Mesodermal cell (in vitro differentiated cells): Measurements from ENCODE around the gene TSFM.
A peak's percentile ranks its signal among the peaks of the same experiment; 100 is the strongest.

Experiments
- H3K27ac ChIP-seq: 2 replicates; pipeline ENCODE4 v1.7.0; 2013; ENCODE audit warnings: mild to moderate bottlenecking, low read depth, low read length, moderate library complexity; ENCODE audit not compliant: severe bottlenecking
- H3K36me3 ChIP-seq: 2 replicates; pipeline ENCODE4 v1.7.1; 2013; ENCODE audit warnings: mild to moderate bottlenecking, low read length, moderate library complexity; ENCODE audit not compliant: control insufficient read depth, insufficient read depth
- H3K4me1 ChIP-seq: one replicate; pipeline ENCODE4 v1.7.1; 2013; ENCODE audit warnings: mild to moderate bottlenecking, low read length; ENCODE audit not compliant: insufficient read depth, control insufficient read depth, poor library complexity, severe bottlenecking
- H3K4me3 ChIP-seq: 2 replicates; pipeline ENCODE4 v1.7.0; 2013; ENCODE audit warnings: low read length, control low read depth, mild to moderate bottlenecking; ENCODE audit not compliant: insufficient read depth, poor library complexity, severe bottlenecking; ENCODE audit errors: extremely low read depth
- H3K9me3 ChIP-seq: 2 replicates; pipeline ENCODE4 v1.7.1; 2013; ENCODE audit warnings: mild to moderate bottlenecking, low read length, moderate library complexity; ENCODE audit not compliant: control insufficient read depth
- WGBS, 2 experiments: methylation state at CpG; one replicate each; pipeline ENCODE4 v1.1.5; 2013; ENCODE audit warnings: missing lambda C conversion rate in 2 of 2; ENCODE audit not compliant: insufficient coverage in 2 of 2; 5-methylcytosine and 5-hydroxymethylcytosine counted together

The TSFM gene

DNA sequence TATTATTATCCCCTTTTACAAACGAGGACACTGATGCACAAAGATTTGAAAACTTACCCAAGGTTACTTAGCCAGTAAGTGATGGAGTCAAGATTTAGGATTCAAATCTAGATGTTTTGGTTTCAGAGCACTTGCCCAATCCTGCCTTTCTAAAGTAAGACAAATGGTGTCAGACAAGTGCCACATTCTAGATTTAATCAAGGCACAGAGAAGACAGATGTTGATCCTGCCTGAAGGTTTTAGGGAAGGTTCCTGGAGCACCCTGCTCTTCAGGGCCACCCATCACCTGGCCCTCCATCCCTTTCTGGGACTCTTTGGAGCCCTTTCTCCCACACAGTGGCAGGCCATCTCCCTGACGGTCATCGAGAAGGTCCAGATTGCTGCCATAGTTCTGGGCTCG is 24.8 kb upstream of the TSFM start:
- H3K4me3 ChIP-seq, result no peak overlapping the region
- no peaks in the 10 kb centered on the region for H3K36me3 ChIP-seq
- no peak overlapping the region for H3K27ac ChIP-seq
- WGBS, 2 experiments, result 83 to 89% methylated on average over 3 of the region's 4 CpGs
- H3K9me3 ChIP-seq, result no peaks in the 10 kb centered on the region
- peaks cover 8% of the 10 kb centered on the region for H3K4me1 ChIP-seq

DNA sequence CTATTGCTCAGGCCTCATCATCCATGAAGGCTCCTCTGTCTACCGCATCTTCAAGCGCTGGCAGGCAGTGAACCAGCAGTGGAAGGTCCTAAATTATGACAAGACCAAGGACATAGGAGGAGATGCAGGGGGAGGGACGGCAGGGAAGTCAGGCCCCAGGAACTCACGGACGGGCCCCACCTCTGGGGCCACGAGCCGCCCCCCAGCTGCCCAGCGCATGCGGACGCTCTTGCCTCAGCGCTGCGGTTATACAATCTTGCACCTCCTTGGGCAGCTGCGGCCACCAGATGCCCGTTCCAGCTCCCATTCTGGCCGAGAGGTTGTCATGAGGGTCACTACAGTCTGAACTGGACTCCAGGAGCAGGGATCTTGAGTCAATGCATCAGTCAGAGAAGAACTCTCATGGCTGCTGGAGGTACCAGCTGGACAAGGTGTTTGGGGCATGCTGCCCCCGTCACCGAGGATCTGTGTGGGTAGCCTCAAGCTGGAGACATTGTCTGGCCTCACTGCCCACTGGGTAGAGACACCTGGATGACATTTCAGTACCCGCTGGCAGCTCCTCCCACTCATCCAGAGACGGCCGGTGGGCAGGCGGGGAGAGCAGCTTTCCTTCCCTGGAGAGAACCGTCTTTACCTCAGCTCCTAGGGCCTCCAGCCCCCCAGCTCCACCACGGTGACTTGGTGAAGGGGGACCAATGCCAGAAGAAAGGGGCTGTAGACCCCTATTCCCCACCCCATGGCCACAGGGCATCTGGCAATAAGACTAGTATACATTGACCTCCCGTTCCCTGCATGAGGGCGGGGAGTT is 23.8 kb upstream of the TSFM start:
- Histone ChIP-seq H3K4me1 (peaks cover 8% of the 10 kb centered on the region), H3K4me3 (no peak overlapping the region), H3K9me3 (no peaks in the 10 kb centered on the region), H3K36me3 (no peaks in the 10 kb centered on the region), H3K27ac (no peak overlapping the region)
- 86 to 91% methylated on average over 17 to 19 of the region's 25 CpGs for WGBS, 2 experiments

DNA sequence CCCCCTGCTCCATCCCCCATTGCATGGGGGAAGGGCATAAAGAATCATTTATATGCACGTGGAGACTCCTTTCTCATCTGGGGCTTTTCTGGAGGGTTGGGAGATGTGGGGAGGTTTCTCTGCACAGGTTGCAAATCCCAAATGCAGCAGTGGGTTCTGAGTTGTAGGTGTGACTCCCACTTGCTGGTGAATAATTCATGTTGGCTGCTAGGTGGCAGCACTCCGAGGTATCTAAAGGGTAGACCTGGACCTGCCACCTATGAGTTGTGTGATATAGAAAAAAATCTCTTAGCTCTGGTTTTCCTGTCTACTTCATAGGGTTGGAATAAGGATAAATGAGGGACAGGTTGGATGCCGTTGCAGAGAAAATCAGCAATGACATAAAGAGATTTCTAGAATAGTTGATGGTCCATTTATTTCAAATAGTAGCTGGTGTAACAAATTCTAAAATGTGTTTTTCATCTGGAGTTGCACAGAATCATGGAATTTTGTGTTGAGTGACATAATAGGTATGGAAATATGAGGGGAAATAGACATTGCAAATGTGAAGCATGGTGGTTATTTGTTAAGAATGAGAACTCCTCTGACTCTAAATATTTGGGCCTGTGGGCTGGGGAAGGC is 23.1 kb upstream of the TSFM start:
- H3K4me1 ChIP-seq, result peaks cover 3% of the 10 kb centered on the region
- no peaks in the 10 kb centered on the region for H3K9me3 ChIP-seq
- H3K27ac ChIP-seq, result no peak overlapping the region
- 31 to 36% methylated on average over 2 to 3 of the region's 3 CpGs for WGBS, 2 experiments
- no peak overlapping the region for H3K4me3 ChIP-seq
- H3K36me3 ChIP-seq, result no peaks in the 10 kb centered on the region

DNA sequence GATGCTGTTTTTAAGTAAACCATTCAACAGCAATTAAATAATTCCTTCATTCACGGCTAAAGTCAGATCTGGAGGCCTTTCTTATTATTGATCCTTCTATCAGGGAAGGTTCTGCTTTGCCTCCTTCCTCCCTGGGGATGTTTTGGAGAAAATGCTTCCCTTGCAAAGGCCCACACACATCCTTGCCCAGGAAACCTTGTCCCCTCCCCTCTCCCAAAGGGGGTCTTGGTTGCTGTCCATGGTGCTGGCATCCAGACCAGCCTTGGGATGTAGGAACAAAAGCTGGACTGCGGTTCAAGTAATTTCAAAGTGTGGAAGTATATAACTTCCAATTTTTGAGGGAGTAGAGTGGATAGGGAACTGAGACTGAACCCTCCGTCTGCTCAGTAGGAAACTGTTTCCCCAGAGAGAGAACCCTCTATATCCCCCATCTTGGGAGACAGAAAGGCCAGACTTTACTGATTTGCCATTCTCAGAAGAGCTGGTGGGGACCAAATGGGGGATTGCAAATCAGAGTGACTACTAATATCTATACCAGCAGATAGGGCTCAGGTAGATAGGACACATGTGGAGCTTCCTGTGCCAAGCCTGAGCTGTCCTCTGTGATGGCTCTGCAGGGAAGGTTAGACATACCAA is 22.1 kb upstream of the TSFM start:
- 92% methylated on average over 1 of the region's 3 CpGs; no CpG with 5 or more reads in 1 of the 2 experiments for WGBS, 2 experiments
- Histone ChIP-seq H3K27ac (no peak overlapping the region), H3K4me1 (peaks cover 3% of the 10 kb centered on the region), H3K9me3 (no peaks in the 10 kb centered on the region), H3K36me3 (no peaks in the 10 kb centered on the region), H3K4me3 (no peak overlapping the region)

DNA sequence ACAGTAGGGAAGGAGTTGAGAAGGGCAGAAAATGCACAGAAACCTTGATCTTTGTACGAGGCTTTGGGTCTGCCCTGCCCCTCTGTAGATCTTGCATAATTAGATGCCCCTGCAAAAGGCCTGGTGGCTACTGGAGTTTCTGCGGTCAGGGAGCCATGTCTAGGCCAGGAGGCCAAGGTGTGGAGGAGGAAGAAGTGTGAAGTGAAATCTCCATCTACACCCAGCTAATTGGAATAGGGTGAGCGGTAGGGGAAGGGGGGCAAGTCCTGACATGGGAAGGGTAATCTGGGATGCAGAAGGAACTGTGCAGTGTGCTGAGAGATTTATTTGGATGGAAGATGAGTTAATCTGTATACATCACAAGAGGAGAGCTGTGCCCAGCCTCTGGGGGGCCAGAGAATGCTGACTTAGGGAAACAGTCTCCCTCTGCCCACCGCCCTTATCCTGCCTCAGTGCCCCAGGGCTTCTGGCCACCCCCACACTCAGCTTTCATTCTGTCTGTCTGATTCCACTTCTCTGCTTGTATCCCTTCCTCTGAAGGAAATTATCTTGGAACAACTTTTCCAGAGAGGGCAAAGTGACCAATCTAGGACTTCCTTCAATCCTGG is 21.1 kb upstream of the TSFM start:
- Histone ChIP-seq H3K4me1 (peaks cover 7% of the 10 kb centered on the region), H3K9me3 (no peaks in the 10 kb centered on the region), H3K4me3 (no peak overlapping the region), H3K27ac (no peak overlapping the region), H3K36me3 (no peaks in the 10 kb centered on the region)
- 80% methylated on average over 3 to 4 of the region's 4 CpGs for WGBS, 2 experiments

DNA sequence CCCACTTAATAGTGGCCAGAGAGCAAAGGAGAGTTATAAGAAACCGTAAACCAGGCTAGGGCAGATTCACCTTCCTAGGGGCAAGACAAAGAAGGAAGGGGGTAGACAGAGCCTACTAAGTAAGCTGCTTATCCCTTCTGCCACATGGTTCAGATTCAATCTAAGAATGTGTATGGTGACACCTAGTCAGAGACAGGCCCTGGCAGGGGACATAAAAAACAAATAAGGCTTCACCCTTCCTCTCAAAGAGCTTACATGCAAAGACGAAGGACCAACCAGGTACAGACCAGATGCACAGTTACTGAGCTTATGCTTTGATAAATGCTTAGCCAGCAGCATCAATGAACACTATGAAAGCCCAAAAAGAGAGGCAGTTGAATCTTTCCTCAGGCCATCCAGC is 20.1 kb upstream of the TSFM start:
- Histone ChIP-seq H3K9me3 (no peaks in the 10 kb centered on the region), H3K36me3 (no peaks in the 10 kb centered on the region), H3K4me3 (no peak overlapping the region), H3K27ac (no peak overlapping the region), H3K4me1 (peaks cover 10% of the 10 kb centered on the region)
- 85 to 93% methylated on average over 2 of the region's 2 CpGs for WGBS, 2 experiments

DNA sequence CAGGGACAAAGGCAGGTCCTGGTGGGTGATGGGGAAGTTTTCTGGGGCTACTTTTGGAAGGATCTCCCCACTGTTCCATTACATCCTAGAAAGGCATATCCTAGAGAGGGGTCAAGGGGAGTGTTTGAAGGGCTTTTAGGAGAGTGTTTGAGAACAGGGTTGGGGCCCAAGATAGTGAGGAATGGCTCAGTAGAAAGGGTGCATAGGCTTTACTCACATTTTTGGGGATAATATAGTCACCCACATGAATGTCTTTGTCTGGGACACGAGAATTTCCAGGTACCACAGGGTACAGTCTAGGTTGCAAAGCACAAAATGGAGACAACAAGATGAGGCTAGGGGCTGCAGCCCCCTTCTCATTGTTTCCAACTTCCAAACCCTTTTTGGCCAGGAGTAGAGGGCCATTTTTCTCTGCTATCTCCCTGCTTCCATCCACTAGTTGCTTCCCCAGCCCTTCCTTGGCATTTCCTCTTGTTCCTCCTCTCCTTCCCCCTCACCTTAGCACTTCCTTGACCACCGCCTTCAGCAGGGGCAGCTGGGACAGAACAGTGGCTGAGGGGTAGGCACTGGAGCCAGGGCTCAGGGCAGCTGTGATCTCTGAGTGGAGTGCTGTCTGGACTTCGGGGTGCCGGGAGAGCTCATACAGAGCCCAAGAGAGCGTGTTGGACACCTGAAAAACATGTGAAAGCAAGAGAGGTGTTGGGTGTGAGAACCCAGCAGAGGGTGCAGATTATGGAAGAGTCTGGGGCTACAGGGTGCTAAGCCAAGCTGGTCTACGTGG is 18.5 kb upstream of the TSFM start:
- 75 to 86% methylated on average over 6 of the region's 6 CpGs for WGBS, 2 experiments
- H3K27ac ChIP-seq, result no peak overlapping the region
- no peak overlapping the region for H3K4me3 ChIP-seq
- H3K36me3 ChIP-seq, result peaks cover 9% of the 10 kb centered on the region
- peaks cover 10% of the 10 kb centered on the region for H3K4me1 ChIP-seq
- H3K9me3 ChIP-seq, result no peaks in the 10 kb centered on the region

DNA sequence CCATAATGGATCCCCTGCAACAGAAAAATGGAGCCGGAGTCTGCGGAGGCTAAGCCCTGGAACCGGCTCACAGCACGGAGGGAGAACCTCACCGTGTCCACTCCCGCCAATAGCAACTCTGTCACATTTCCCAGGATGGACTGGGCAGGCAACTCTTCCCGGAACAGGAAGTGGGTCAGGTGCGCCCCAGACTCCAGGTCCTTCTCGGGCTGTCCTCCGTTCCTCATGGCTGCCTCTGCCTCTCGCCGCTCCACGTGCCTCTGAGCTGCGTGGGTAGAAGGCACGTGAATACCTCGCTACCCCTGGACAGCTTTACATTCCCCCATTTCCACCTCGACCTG is 18.0 kb upstream of the TSFM start:
- Histone ChIP-seq H3K4me3 (peak overlapping the region; percentile 9), H3K27ac (no peak overlapping the region)
- 23 to 29% methylated on average over 16 of the region's 17 CpGs for WGBS, 2 experiments

DNA sequence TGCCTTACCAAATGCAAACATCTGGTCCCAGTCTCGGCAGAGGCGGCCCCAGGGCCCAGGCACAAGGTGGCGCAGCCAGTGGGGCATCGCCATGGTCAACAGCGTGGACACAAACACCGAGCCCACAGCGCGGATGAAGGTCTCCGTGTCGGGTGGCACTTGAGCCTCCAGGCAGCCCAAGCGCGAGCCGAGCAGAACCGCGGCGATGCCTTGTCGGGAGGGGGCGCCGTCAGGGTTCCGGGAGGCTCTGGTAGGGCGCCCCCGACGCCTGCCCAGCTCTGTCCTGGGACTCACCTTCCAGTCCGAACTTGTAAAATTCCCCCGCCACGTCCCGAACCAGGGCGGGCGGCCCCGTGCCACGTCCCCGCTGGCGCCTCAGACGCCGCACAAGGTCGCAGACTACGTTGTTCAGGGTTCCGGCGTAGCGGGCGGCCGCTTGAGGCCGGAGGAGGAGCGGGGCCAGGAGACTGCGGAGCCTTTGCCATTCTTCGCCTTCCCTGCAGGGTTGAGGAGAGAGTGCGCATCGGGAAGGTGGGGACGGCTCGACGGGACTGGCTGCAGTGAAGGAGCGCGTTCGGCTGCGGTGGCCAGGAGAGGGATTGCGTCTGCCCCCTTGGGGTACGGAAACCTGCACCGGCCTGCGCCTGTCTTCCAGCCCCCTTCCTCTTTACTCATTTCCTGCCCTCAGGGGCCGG is 17.4 kb upstream of the TSFM start:
- H3K9me3 ChIP-seq, result no peaks in the 10 kb centered on the region
- peaks cover 10% of the 10 kb centered on the region for H3K4me1 ChIP-seq
- 1 to 3% methylated on average over 52 to 60 of the region's 60 CpGs for WGBS, 2 experiments
- H3K36me3 ChIP-seq, result peaks cover 18% of the 10 kb centered on the region
- no peak overlapping the region for H3K27ac ChIP-seq
- H3K4me3 ChIP-seq, result peak overlapping the region; percentile 9

More for the DNA sequence above, 18.0 kb upstream of the TSFM start:
- H3K36me3 ChIP-seq, result peaks cover 15% of the 10 kb centered on the region
- H3K9me3 ChIP-seq, result no peaks in the 10 kb centered on the region
- H3K4me1 ChIP-seq, result peaks cover 10% of the 10 kb centered on the region
